NK-92 (cell line): ENCODE measurements around the gene RNF19B.

Source experiments
- DNase-seq: peaks from one replicate; lab custom pipeline; 2025; ENCODE audit not compliant: unreplicated experiment; lab: John Stamatoyannopoulos, UW

The RNF19B gene

DNA sequence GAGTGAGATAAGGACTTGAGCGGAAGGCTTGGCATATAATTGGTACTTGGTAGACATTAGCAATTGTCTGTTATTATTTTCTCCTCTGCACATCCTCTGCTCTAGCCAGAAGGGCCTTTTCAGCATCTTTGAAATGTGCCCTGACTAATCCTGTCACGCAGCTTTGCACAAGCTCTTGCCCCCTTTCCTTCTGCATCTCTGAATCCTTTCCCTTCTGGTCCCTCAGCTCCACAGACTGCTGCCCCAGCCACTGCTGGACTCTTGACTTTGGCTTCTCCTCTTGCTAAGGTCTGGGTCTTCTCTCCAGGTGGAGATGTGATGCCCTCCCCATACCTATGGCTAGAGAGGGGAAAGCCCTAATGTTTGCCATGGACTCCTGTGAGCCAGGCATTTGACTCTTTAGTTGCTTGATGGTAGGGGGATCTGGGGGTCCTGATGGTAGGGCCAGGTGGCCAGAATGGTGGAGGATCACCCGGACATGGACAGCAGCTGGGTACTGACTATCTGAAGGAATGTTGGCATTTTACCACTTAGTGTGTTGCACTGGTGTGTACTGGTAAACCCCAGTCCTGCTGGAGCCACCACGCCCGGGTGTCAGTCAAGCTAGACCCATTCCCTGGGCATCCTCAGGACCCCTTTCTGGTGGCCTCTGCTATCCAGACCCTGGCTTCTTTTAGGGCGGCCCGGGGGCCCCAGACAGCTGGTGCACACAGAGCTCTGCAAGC, 73.9 kb downstream of the RNF19B start:
- DNase-seq, result no peak

DNA sequence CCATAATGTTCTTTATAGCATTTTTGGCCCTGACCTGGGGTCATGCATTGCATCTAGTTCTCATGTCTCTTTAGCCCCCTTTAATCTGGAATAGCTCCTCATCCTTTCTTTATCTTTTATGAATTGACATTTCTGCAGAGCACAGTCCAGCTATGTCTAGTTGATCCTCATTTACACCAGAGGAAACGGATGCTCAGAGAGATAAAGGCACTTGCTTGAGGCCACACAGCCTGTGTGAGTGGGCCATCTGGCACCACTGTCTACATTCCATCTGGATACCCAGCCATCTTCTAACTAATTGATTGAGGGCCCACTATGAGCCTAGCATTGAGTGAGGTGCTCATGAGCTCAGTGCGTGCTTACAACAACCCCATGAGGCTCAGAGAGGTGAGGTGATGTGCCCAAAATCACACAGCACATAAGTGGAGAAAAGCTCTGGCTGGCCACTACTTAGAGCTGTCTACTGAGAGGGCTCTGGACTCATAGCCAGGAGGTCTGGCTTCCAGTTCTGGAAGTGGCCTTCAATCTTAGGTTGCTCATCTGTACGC, 74.8 kb downstream of the RNF19B start:
- no peak for DNase-seq

DNA sequence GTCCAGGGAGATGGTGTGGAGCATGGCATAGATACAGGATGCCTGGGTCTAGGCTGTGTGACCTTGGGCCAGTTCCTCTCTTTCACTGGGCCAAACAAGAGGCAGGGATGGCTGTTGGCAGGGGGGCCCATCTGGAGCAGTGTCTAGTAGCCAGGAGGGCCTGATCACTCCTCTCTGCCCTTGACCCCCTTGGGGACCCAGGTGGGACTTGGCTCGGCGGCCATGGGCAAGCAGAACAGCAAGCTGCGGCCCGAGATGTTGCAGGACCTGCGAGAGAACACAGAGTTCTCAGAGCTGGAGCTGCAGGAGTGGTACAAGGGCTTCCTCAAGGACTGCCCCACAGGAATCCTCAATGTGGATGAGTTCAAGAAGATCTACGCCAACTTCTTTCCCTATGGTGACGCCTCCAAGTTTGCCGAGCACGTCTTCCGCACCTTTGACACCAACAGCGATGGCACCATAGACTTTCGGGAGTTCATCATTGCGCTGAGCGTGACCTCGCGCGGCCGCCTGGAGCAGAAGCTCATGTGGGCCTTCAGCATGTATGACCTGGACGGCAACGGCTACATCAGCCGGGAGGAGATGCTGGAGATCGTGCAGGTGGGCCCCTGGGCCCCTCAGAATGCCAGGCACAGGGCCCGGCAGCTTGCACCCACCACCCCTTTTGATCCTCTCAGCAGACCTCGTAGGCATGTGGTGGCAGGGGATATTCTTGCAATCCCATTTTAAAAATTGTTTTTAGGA, 75.8 kb downstream of the RNF19B start:
- no peak for DNase-seq

DNA sequence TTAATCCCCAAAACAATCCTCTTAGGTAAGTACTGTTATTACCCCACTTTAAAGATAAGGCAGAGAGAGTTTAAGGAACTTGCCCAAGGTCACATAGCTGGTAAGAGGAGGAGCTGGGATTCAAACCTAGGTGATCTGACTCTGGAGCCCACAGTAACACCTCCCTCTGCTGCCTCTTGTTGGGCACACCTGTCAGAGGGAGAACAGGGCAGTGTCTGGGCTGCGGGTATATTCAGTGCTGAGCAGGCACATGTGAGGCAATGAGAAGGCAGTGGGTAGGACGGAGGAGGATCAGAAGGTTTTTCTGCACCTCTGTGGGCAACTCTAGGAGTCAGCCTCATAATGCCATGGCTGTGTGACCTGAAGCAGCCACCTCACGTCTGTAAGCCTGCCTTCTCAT, 76.5 kb downstream of the RNF19B start:
- DNase-seq, result no peak

DNA sequence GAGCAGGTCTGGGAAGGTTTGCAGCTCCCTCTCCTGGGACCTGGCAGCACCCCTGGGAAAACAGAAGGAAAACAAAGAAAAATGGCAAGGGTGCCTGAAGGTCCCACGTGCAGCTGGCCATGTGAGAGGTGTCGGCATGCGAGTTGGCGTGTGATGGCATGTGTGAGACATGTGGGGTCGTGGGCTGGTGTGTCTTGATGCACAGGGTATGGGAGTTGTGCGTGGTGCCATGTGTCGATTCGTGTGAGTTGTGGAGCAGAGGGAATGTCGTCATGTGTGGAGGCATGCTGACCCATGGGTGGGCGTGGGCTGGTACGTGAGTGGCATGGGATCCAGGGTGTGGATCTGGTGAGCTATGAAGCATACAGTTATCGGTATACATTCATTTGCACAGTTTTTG, 77.0 kb downstream of the RNF19B start:
- DNase-seq, result no peak

DNA sequence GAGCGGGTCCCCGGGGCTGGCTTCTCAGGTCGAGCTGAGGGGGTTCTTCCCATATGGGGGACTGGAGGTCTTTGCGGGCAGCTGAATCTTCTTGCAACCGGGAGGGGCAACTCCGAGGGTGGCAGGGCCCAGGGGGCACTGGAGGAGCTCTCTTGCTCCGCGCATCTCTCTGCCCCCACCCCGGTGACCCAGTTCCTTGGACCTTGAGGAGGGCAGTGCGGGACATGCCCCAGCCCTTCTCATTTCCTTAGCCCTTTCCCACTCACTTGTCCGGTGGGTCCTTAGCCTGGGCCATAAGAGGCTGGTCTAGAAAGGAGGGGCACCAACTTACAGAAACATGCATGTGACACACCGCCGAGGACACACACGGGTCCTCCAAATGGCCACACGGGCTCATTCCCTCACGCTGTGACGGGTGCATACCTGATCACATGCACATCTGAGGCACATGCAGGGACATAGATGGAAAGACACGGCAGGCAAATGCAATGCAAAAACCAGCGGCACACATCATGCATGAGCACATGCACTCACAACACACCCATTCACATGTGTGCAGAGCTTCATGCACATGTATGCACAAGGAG, 77.7 kb downstream of the RNF19B start:
- no peak for DNase-seq
